KG1 (cell line): ENCODE results near the gene TH.

Experiments used
- DNase-seq: peaks from one replicate; lab custom pipeline; 2025; lab: John Stamatoyannopoulos, UW

The TH gene

DNA sequence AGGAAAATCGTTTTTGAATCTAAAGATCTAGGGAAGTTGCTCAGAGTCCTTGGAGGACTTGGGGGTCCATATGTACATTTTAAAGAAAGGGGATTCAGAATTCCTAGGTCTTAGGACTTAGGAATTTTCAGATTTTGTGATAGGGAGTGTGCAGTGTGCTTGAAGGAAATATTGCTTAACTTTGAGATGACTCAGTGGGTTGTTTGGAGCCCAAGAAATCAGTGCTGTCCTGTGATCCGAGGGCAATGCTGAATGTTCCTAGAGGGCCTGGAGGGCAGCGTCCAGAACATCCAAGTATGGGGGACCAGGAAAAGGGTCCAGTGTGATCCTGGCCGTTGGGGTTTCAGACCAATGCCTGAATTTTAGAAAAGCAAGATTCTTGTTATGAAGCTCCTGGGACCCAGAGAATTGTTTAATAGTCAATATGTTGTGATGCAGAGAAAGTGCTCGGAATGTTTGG lies 29.3 kb downstream of the TH start:
- DNase-seq: no peak

DNA sequence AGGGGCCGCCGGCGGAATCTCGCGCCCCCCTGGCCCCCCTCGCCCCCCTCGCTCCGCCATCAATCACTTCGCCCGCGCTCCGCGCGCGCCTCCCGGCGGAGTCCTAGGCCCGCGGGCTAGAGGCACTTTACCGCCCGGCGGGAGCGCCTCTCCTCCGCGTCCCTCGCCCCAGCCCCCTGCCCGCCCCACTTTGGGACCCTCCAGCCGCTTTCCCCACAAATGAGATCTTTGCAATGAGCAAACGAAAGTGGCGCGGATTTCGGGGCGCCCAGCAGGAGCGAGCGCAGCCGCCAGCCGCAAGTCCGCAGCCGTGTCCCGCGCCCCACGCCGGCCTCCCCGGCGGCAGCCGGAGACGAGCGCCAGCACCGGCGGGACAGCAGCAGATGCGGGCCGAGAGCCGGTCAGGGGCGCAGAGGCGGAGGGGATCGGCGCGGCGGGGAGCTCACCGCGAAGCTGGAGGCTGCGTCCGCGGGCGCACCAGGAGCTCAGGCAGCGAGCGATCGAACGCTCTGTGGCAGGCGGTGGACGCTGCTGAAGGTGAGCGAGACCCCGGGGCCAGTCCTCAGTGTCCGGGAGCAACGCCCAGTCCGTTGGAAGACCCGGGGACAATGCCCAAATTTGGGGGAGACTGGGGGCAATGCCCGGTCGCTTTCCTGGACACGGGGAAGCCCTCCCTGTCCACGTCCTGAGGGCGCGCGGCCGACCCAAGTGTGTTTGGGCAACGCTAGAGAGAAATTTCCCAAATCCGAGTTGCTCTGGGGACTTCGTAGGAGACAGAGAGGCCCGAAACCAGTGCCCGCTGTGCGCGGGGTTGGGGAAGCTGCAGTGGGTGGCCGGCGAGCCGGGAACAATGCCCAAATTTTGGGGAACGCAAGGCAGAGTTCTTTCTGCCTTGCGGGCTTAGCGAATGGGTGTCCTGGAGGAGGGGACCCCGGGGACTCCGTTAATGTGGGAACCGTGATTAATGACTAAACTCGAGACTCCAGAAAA lies 30.9 kb downstream of the TH start:
- DNase-seq: no peak

DNA sequence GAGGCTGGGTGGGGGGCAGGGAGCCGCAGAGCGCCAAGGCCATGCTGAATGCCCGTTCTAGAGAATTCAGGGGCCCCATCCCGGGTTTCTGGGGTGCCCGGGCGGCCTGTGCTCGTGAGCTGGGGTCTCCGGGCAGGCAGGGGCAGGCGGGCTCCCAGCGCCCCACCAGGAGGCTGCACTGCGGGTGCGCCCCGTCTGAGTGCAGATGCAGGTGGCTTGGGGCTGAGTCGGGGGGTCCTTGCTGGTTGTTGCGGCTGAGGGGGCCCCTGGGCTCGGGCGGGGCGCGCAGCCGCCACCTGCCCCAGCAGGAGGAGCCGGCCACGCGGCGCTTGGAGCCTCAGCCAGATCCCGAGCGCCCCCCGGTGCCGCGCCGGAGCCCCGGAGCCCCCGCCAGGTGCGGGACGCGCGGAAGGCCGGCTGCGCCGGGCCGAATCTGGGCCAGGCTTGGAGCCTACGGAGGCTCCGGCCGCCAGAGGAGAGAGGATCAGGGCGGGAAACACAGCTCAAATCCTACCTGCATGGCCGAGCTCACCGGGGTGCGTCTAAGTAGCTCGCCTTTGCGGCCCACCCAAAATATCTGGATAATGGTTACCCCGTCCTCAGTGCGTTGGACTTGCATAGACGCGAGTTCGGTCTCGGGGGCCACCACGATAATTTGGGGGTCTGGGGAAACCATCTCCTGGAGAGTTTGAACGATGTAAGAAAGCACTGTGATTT lies 31.8 kb downstream of the TH start:
- DNase-seq: no peak

DNA sequence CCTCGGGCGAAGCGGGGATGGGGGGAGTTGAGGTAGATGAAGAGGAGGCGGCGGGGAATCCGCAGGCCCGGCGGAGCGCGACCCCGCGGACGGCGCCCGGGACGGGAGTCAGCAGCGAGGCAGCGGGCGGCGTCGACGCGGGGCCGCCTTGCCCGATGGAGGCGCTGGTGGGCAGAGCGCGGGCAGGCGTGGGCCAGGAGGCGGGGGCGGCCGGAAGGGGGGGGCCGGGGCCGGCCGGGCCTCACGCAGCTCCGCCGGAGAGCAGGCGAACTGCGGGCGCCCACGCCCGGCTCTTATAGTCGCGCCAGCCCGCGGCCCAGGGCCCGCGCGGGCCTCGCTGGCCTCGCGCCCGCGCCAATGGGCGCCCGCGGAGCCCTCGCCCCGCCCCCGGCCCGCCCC lies 32.5 kb downstream of the TH start, which contains the start of gene IGF2:
Gene IGF2, minus strand, starts transcription at position 267 of the 399 bp plus-strand sequence. CDS start 3,866 bp downstream, outside the sequence.
- DNase-seq: no peak

DNA sequence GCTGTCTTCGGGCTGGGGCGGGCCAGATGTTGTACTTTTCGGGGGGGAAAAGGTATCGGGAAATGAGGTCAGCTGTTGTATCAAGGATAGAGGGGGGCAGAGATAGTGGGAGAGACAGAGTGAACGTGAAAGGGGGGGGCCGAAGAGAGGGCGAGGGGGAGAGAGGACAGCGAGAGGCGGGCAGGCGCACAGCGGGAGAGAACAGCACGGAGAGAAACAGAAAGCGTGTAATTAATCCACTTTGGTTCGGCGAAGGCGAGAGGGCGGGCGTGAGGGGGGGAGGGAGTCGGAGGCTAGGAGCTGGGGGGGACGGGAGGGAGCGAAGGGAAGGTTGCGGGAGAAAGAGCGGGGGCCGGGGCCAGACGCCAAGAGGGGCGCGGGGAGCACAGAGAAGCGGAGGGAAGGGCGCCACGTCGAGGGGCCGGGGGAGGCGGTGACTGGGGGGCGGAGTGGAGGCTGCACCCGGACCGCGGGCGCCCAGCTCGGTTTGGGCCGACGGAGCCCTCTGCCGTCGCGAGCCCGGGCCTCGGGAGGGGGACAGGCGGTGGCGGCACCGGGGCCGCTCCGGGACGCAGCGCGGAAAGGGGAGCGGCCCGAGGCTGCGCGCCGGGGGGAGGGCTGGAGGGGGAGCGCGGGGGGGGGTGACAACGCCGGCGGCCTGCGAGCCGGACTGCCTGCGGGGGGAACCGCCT lies 33.0 kb downstream of the TH start:
- DNase-seq: no peak

DNA sequence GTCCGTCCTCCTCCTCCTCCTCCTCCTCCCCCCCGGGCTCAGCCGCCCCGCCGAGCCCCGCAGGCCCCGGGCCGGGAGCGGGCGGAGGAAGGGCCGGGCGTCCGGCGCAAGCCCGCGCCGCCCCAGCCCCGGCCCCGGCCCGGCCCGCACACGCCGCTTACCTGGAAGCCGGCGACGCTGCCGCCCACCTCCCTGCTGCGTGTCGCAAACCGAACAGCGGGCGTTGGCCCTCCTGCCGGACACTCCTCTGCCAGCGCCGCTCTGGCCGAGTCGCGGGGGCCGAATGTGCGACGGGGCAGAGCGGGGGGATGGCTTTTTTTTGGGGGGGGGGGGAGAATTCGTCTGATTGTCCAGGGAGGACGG lies 33.6 kb downstream of the TH start:
- no peak for DNase-seq

DNA sequence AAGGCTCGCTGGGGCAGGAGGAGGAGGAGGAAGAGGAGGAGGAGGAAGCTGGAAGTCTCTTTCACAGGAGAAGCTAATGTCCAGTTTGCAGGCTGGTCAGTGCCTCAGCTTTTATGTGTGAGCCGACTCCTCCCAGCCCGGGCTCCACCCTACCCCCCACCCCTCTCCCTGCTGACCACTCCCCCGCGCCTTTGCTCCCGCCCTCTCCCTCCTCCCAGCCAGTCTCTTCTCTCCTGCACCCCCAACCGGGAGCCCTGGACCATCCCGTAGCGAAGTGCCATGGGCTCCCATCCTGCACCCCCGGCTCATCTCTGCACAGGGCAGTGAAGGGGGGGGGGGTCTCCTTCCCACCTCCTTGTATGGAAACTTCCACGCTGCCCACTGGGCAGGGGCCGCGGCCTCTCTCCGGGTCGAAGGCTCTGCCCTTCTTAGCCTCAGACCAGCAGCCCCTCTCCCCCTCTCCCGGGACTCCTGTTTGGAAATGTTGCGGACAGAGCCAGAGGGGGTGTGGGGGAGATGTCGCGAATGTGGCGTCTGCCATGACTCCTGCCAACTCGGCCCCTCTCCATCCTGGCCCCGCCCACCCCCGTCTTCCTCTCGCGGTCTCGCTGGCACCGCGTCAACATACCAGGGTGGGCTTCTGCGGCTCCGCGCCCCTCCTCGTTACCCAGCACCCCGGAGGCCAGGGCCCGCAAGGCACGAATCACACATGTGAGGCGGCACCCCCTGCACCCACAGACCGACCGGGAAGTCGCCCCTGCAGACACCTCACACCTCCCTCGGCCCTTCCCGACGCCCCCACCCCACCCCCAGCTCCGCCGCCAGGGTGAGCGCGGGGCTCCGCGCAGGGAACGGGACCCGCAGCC lies 34.2 kb downstream of the TH start:
- DNase-seq: no peak

DNA sequence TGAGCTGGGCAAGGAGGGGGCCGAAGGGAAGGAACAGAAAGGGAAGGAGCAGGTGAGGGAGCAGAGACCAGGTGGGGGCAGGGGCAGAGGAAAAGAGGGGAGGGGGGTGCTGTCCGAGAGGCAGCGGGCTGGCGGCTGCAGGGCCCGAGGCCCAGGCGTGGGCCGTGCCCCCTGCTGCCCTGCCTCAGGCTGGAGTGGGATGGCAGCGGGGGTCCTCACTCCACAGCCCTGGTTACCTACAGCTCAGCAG lies 34.7 kb downstream of the TH start:
- DNase-seq: no peak

DNA sequence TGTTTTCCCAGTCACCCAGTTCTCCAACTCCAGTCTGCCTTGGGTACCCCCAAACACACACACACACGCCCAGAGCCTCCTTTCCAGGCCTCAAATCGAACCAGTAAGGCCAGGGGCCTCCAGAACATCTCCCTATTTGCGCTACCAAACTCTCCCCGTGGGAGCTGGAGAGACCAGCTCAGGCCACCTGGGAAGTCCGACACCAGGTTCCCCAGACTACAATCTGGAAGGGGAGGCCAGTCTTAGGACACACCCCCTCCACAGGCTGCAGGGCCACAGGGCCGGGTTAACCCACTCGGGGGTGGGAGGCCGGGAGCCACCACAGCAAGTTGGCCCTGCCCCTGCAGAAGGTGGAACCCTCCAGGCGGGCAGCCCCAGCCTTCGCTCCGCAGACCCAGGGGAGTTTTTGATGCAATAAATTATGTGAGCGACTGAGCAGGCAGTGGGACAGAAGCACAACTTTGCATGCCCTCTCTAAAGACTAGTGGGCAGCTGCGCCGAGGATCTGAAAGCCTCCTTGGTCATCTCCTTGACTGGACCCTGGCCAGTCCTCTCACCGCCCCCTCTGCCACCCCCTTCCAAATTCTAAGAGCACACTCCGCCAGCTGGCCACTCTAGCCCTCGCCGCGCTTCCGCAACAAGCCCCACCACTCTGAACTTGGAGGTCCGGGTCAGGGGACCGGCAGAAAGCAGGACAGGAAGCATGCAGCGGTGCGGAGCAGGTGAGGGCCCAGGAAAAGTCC lies 35.2 kb downstream of the TH start:
- DNase-seq: no peak

DNA sequence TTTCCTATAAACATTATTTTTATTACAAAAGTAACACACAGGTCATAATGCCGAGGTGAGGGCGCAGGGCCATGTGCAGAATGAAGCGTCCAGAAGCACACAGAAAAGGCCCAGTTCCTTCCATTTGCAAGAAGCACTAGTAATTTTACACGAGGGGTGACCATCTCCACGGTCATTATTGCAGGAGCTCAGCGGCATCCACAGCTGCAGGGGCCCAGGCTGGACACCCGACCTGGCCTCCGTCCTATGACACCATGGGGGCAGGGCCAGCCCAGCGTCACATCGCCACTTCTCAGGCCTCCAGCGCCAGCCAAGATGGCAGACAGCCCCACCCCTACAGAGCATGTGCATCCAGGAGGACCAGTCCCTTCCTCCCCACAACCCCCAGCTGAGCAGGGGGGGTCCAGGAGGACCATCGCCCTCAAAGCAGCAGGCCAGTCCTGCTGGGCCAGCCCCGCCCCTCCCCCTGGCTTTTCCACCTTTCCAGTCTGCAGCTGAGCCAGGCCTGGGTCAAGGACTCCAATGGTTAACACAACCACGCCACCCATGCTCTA lies 35.9 kb downstream of the TH start:
- no peak for DNase-seq

DNA sequence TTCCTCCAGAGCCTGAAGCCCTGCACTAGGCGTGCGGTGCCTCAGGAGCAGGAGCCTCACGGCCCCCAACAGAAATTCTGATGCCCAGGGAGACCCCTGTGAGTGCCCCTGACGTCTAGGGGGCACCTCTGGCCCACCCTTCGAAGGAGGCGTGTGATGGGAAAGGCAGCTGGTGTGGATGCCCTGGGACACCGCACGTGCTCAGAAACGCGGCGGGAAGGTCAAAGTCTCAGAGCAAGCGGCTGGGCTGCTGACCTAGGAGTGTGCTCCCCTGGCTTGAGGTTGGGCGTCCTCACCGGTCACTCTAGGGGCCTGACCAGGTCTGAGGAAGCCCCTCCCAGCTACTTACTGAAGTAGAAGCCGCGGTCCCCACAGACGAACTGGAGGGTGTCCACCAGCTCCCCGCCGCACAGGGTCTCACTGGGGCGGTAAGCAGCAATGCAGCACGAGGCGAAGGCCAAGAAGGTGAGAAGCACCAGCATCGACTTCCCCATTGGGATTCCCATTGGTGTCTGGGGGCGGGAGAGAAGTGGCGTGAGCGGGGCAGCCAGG lies 36.5 kb downstream of the TH start:
- DNase-seq: no peak

DNA sequence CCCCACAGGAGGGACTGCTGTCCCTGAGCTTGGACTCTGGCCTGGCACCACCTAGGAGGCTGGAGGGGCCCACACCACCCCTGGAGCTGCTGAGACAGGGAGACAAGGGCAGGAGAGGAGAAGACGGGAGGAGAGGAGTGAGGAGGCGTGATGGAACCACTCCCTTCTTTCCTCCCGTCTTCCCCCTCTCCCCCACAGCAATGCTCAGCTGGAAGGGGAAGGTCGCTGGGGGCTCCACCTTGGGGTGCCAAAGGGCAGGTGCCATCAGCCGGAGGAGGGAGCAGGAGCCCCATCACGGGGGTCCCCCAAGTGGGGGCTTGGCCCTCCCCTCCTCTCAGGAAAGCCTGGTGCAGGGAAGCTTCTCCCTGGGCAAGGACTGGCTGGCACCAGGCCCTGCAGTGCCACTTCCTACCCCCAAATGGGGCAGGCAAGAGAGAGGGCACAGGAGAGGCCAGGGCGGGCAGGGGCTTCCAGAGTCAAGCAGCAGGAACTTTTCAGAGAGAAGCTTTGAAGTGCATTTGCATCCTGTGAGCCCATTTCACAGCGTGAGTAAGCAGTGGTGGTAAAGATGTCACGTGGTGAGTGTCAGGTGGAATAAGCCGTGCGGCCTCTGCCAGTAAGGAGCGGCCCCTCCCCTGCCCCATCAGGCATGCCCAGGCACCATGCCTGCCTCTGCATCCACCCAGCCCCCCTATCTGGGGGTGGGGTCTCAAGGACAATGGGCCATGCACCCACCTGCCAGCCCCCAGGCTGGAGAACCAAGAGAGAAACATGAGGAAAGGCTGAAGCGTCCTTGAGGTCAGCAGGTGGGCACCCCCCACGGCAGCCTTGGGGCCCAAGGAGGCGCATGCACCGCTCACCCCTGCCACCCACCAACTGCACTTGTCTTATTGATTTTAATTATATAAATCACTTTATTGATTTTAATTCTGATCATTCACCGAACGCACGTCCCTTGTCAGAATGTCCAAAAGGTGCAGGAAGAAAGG lies 37.3 kb downstream of the TH start:
- DNase-seq: no peak

DNA sequence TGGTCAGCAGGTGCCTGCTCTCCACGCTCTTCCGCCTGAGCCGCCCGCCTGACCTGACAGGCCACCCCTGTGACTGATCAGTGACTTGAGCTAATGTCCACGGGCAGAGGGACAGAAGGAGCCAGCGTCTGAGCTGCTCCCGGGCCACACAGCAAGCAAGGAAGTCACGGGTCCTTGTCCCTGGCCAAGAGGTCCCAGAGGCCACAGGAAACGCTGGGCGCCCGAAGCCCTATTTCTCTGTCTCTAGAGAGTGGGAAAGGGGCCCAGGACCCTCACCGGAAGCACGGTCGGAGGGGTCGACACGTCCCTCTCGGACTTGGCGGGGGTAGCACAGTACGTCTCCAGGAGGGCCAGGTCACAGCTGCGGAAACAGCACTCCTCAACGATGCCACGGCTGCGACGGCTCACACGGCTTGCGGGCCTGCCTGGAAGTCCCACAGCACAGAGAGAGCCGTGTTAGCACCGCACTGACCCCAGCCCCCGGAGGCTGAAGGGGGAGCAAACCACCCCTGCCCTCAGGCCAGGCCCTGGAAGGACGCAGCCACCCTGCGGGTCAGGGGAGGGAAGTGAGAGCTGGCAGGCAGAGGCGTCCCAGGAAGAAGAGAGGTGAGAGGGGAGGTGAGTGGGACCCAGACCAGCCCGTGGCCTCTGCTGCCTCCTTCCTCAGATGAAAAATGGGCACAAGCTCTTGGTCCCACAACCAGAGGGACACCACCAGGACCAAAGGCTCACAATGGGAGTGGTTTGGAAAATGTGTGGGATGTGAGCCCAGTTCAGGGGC lies 38.2 kb downstream of the TH start:
- no peak for DNase-seq

DNA sequence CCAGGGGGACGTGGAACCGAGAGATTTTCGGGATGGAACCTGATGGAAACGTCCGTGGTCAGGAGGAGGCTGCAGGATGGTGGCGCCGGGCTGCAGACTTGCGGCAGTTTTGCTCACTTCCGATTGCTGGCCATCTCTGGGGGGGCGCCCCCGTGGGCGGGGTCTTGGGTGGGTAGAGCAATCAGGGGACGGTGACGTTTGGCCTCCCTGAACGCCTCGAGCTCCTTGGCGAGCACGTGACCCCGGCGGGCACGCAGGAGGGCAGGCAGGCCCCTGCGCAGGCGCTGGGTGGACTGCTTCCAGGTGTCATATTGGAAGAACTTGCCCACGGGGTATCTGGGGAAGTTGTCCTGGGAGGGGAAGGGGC lies 38.8 kb downstream of the TH start:
- DNase-seq: no peak

DNA sequence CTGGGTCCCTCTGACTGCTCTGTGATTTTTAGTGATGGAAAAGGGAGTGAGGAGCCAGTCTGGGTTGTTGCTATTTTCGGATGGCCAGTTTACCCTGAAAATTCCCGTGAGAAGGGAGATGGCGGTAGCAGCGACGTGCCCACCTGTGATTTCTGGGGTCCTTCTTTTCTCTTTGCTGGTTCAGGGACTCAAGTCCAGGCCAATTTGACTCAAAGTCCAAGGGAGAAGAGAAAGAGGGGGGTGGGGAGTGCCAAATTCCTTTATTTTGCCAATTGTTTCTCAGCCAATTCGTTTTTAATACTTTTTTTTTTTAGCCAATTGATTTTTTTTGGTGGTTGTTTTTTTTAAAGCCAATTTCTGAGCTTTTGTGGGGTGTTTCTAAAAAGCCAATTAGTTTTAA lies 39.4 kb downstream of the TH start:
- DNase-seq: no peak

DNA sequence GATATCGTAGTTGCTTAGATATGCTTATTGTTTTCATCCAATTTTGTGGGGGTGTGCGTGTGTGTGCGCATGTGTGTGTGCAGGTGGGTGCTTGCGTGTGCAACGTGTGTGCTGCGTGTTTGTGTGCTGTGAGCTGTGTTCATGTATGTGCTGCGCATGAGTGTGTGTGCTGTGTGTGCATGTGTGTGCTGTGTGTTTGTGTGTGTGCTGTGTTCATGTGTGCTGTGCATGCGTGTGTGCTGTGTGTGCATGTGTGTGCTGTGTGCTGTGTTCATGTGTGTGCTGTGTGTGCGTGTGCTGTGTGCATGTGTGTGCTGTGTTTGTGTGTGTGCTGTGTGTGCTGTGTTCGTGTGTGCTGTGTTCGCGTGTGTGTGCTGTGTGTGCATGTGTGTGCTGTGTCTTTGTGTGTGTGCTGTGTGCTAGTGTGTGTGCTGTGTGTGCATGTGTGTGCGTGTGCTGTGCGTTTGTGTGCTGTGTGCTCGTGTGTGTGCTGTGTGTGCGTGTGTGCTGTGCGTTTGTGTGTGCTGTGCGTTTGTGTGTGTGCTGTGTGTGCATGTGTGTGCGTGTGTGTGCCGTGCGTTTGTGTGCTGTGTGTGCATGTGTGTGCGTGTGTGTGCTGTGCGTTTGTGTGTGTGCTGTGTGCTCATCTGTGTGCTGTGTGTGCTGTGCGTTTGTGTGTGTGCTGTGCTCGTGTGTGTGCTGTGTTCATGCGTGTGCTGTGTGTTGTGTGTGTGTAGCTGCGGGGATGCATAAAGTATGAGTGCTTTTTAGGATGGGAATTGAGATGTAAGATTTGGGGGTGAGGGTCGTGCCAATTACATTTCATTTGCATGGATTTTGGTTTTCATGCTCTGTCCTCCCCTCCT lies 40.0 kb downstream of the TH start:
- no peak for DNase-seq

DNA sequence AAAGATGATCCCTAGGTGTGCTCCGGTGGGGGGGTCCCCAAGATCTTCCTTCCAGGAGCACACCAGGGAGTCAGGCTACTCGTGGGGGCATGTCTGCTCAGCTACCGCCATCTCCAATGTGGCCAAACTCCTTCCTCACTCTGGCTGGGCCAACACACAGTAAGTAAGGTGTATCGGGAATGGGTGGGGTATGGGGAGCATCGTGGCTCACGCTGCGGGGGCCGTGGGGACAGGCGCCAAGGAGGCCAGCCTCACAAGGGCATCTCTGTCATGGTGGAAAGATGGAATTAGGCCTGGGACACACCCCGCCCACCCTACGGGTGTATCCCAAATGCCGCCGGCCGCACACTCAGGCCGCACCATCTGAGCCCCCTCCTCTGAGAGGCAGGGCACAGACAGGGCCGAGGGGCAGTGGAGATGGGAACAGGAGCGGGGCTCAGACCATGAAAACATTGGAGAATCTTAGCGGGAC lies 40.7 kb downstream of the TH start:
- no peak for DNase-seq
